T-helper 1 cell (primary cell): Measurements from ENCODE around the gene TPST2.

Experiments used
- DNase-seq, 5 donors: peaks; one replicate each; pipeline ENCODE4 v3.0.0-alpha.2; 2012 to 2020

TPST2 gene

GRCh38 chr22:26489447-26490036 is 100.4 kb downstream of the TPST2 start:
- DNase-seq: no peak

GRCh38 chr22:26487996-26488395 is 101.9 kb downstream of the TPST2 start:
- no peak for DNase-seq

- no peak for DNase-seq
These were observed 103.5 kb downstream of the TPST2 start for GRCh38 chr22:26486394-26486793.

GRCh38 chr22:26485806-26486390 is 104.0 kb downstream of the TPST2 start:
- no peak for DNase-seq

- no peak for DNase-seq
These were observed 104.9 kb downstream of the TPST2 start for GRCh38 chr22:26485013-26485412.

GRCh38 chr22:26484360-26484706 is 105.6 kb downstream of the TPST2 start:
- DNase-seq: peak in 2 of 5 donors; percentile 4 to 17

GRCh38 chr22:26483439-26484359 is 106.2 kb downstream of the TPST2 start, which contains the start of the genes HPS4 and SRRD:
TSS of gene HPS4 (minus strand) at chr22:26483783. CDS start at chr22:26481762, 2,021 bp downstream.
TSS of gene SRRD (plus strand) at chr22:26483877. CDS start at chr22:26483891, 14 bp downstream.
- DNase-seq: peak; percentile 85 to 96 (median 89)

GRCh38 chr22:26483043-26483438 is 106.9 kb downstream of the TPST2 start:
- DNase-seq: no peak

GRCh38 chr22:26482161-26482560 is 107.8 kb downstream of the TPST2 start:
- peak in 1 of 5 donors; percentile 44 for DNase-seq

- DNase-seq: peak in 1 of 5 donors; percentile 41
These were observed 108.2 kb downstream of the TPST2 start for GRCh38 chr22:26481694-26482093.

- DNase-seq: no peak
These were observed 108.7 kb downstream of the TPST2 start for GRCh38 chr22:26481112-26481693.

- DNase-seq: no peak
These were observed 109.4 kb downstream of the TPST2 start for GRCh38 chr22:26480611-26480932.

- DNase-seq: no peak
These were observed 109.9 kb downstream of the TPST2 start for GRCh38 chr22:26479792-26480610.

- no peak for DNase-seq
These were observed 110.7 kb downstream of the TPST2 start for GRCh38 chr22:26479043-26479791.

- no peak for DNase-seq
These were observed 112.6 kb downstream of the TPST2 start for GRCh38 chr22:26477341-26477731.

GRCh38 chr22:26476705-26477340 is 113.1 kb downstream of the TPST2 start:
- DNase-seq: peak in 1 of 5 donors; percentile 56

GRCh38 chr22:26474682-26475081 is 115.2 kb downstream of the TPST2 start:
- DNase-seq: no peak
